Measurements from ENCODE around the gene DBF4. TPM values are rescaled to one million over a fixed set of nuclear protein-coding genes. Genes with fewer than 3 reads are reported as not detected.

DBF4 gene
- total RNA-seq, 1 experiment from 2014 or later, result 52.7 TPM

GRCh38 chr7:87874066-87874465 lies 2.2 kb upstream of the DBF4 start:
- no peaks in the 10 kb centered on the region for H3K27me3 ChIP-seq (ENCODE audit: insufficient read depth, low read depth)
- POLR2A ChIA-PET (ENCODE audit: unreplicated experiment), result no interaction called here
- BruUV-seq (replicated peaks), result no TSS peak
- H3K79me2 ChIP-seq (ENCODE audit: low read depth), result peaks cover 62% of the 10 kb centered on the region
- H3K4me2 ChIP-seq, result peak overlapping the region; percentile 99
- peaks cover 23% of the 10 kb centered on the region for H3F3A ChIP-seq (ENCODE audit: insufficient read depth, low read depth)
- TF ChIP-seq EZH2 (IDR thresholded peaks at IDR 0.05; ENCODE audit: low read depth), result no peak
- no peak for TF ChIP-seq CTCF (conservative IDR thresholded peaks at IDR 0.05)
- intact Hi-C loops (cut with micrococcal nuclease; ENCODE audit: unreplicated experiment), result loop anchor here (10.0 kb wide), 1 partner anchor 649 kb away; no protein-coding TSS in a partner anchor
- CTCF ChIA-PET, result no interaction called here
- H3K4me1 ChIP-seq (replicated peaks; ENCODE audit: insufficient read depth), result peaks cover 28% of the 10 kb centered on the region
- H3K36me3 ChIP-seq (ENCODE audit: low read depth), result peaks cover 6% of the 10 kb centered on the region; the same call in 1 of the 2 replicates
- H3K4me3 ChIP-seq, result peak overlapping the region; percentile 92; the same call in 1 of the 2 replicates
- no peak for DNase-seq
- no peak overlapping the region for H2AFZ ChIP-seq
- no peaks in the 10 kb centered on the region for H4K20me1 ChIP-seq (ENCODE audit: insufficient read depth)
- H3K27ac ChIP-seq, result no peak overlapping the region
- H3K9me2 ChIP-seq (ENCODE audit: insufficient read depth), result no peaks in the 10 kb centered on the region
- no peaks in the 10 kb centered on the region for H3K9me3 ChIP-seq (ENCODE audit: insufficient read depth, low read depth)

- Histone ChIP-seq H3F3A (ENCODE audit: insufficient read depth, low read depth) (peaks cover 23% of the 10 kb centered on the region), H3K4me3 (peak overlapping the region; percentile 92), H3K4me1 (replicated peaks; ENCODE audit: insufficient read depth) (peaks cover 28% of the 10 kb centered on the region), H3K4me2 (peak overlapping the region; percentile 99), H3K9me2 (ENCODE audit: insufficient read depth) (no peaks in the 10 kb centered on the region), H2AFZ (peak overlapping the region; percentile 98), H3K79me2 (ENCODE audit: low read depth) (peaks cover 75% of the 10 kb centered on the region), H3K27ac (peak overlapping the region; percentile 85), H3K27me3 (ENCODE audit: insufficient read depth, low read depth) (no peaks in the 10 kb centered on the region), H4K20me1 (ENCODE audit: insufficient read depth) (no peaks in the 10 kb centered on the region), H3K9me3 (ENCODE audit: insufficient read depth, low read depth) (no peaks in the 10 kb centered on the region), H3K36me3 (ENCODE audit: low read depth) (0 out of 2 replicates have a peak, but pooled peaks cover 14% of the 10 kb centered on the region)
- BruUV-seq (replicated peaks), result TSS peak; percentile 54
- intact Hi-C loops (cut with micrococcal nuclease; ENCODE audit: unreplicated experiment), result loop anchor here (5.0 to 10.0 kb wide), 3 partner anchors 78 to 651 kb away; partner anchors contain the start of gene SRI
- TF ChIP-seq EZH2 (IDR thresholded peaks at IDR 0.05; ENCODE audit: low read depth), result no peak
- no peak for TF ChIP-seq CTCF (conservative IDR thresholded peaks at IDR 0.05)
- CTCF ChIA-PET, result interaction anchor here (0.5 to 0.6 kb wide), 3 partner anchors 16 to 649 kb away, joined by 3 to 4 read pairs (median 3); no protein-coding TSS in a partner anchor
- POLR2A ChIA-PET (ENCODE audit: unreplicated experiment), result interaction anchor here (0.6 kb wide), 1 partner anchor 38 kb away, joined by 3 read pairs; no protein-coding TSS in a partner anchor
- DNase-seq, result no peak
These were observed 898 bp upstream of the DBF4 start for GRCh38 chr7:87875151-87876039.

- TF ChIP-seq EZH2 (IDR thresholded peaks at IDR 0.05; ENCODE audit: low read depth) (no peak), CTCF (conservative IDR thresholded peaks at IDR 0.05) (no peak)
- ChIA-PET CTCF (no interaction called here), POLR2A (ENCODE audit: unreplicated experiment) (interaction anchor here (0.6 kb wide), 1 partner anchor 694 kb away, joined by 5 read pairs; no protein-coding TSS in a partner anchor)
- Histone ChIP-seq H3K9me3 (ENCODE audit: insufficient read depth, low read depth) (no peaks in the 10 kb centered on the region), H2AFZ (peak overlapping the region; percentile 98), H3K27me3 (ENCODE audit: insufficient read depth, low read depth) (no peaks in the 10 kb centered on the region), H4K20me1 (ENCODE audit: insufficient read depth) (no peaks in the 10 kb centered on the region), H3K36me3 (ENCODE audit: low read depth) (0 out of 2 replicates have a peak, but pooled peaks cover 17% of the 10 kb centered on the region), H3K4me3 (peak overlapping the region; percentile 92), H3K27ac (peak overlapping the region; percentile 85), H3F3A (ENCODE audit: insufficient read depth, low read depth) (peaks cover 23% of the 10 kb centered on the region), H3K4me1 (replicated peaks; ENCODE audit: insufficient read depth) (peaks cover 28% of the 10 kb centered on the region), H3K9me2 (ENCODE audit: insufficient read depth) (no peaks in the 10 kb centered on the region), H3K79me2 (ENCODE audit: low read depth) (peaks cover 86% of the 10 kb centered on the region), H3K4me2 (peak overlapping the region; percentile 99)
- peak; percentile 44 to 47 for DNase-seq
- BruUV-seq (replicated peaks), result TSS peak; percentile 58
- intact Hi-C loops (cut with micrococcal nuclease; ENCODE audit: unreplicated experiment), result loop anchor here (5.0 to 10.0 kb wide), 3 partner anchors 80 to 652 kb away; partner anchors contain the start of gene SRI
These were observed 559 bp downstream of the DBF4 start for GRCh38 chr7:87876869-87877234.

Measured in PC-9 (cell line).